B cell (primary cell): ENCODE measurements around the gene EXOC4. TPM values are rescaled to one million over a fixed set of nuclear protein-coding genes. Genes with fewer than 3 reads are reported as not detected.

Experiments used
- ATAC-seq: fragments of 200-7000 bp; cut with Tn5 transposase; one replicate; pipeline ENCODE4 v1.10.0; 2021; ENCODE audit warnings: low read depth, mild to moderate bottlenecking, moderate number of reproducible peaks, moderate library complexity
- CTCF ChIA-PET: fragments of 350-600 bp; sonication (Branson Sonifier 250); formaldehyde crosslinking; loops from one replicate; lab custom pipeline; 2021; ENCODE audit warnings: antibody characterized with exemption, inconsistent platforms; lab: Charles Lee
- POLR2A ChIA-PET: fragments of 350-600 bp; sonication (Branson Sonifier 250); formaldehyde crosslinking; loops from one replicate; lab custom pipeline; 2021; ENCODE audit warnings: antibody characterized with exemption; lab: Charles Lee
- DNase-seq: peaks from one replicate; pipeline ENCODE4 v3.0.0; 2013
- H2AFZ ChIP-seq: 2 replicates; pipeline ENCODE4 v1.6.1; 2012; ENCODE audit warnings: mild to moderate bottlenecking, low read depth, low read length; ENCODE audit not compliant: insufficient read depth, poor library complexity, severe bottlenecking
- H3K27ac ChIP-seq, 2 donors: 1 replicate in 1 of 2; 2 replicates in 1 of 2; pipeline ENCODE4 v1.5.1; 2012 to 2013; ENCODE audit warnings: low read length in 2 of 2, mild to moderate bottlenecking in 2 of 2, moderate library complexity in 1 of 2
- H3K27me3 ChIP-seq, 4 experiments: fragments of 200-600 bp in 1 of 4; sonication (generic) in 1 of 4; replicated peaks in 1 of 4; 1 replicate in 2 of 4; 2 replicates in 2 of 4; pipeline versions ENCODE4 v1.6.1 to v1.7.0; 2013 to 2016; ENCODE audit warnings: low read length in 3 of 4, mild to moderate bottlenecking in 2 of 4, mixed read lengths in 1 of 4, moderate library complexity in 1 of 4; ENCODE audit not compliant: insufficient read depth in 4 of 4, control insufficient read depth in 3 of 4; ENCODE audit errors: control extremely low read depth in 1 of 4
- H3K36me3 ChIP-seq, 2 experiments: replicated peaks in 1 of 2; 1 replicate in 1 of 2; 2 replicates in 1 of 2; pipeline versions ENCODE4 v1.6.1 to v1.7.1; 2013; ENCODE audit warnings: low read length in 1 of 2; ENCODE audit not compliant: insufficient read depth in 2 of 2, control insufficient read depth in 1 of 2; ENCODE audit errors: control extremely low read depth in 1 of 2, extremely low read depth in 1 of 2
- H3K4me1 ChIP-seq, 2 donors: fragments of 200-600 bp in 1 of 2; sonication (generic) in 1 of 2; 1 replicate in 1 of 2; 2 replicates in 1 of 2; pipeline versions ENCODE4 v1.5.1 to v1.6.1; 2013 to 2017; ENCODE audit warnings: low read length in 2 of 2; ENCODE audit not compliant: control insufficient read depth in 2 of 2, insufficient read depth in 2 of 2
- H3K4me2 ChIP-seq: replicated peaks from 2 replicates; pipeline ENCODE3; 2012; ENCODE audit warnings: mild to moderate bottlenecking, low read depth, low read length; ENCODE audit not compliant: poor library complexity, severe bottlenecking
- H3K4me3 ChIP-seq, 5 experiments: fragments of 200-600 bp in 1 of 5; sonication (generic) in 1 of 5; 1 replicate in 3 of 5; 2 replicates in 2 of 5; pipeline versions ENCODE4 v1.5.1 to v1.7.0; 2011 to 2016; ENCODE audit warnings: low read length in 4 of 5, mild to moderate bottlenecking in 4 of 5, low read depth in 2 of 5, control low read depth in 1 of 5, moderate library complexity in 1 of 5; ENCODE audit not compliant: insufficient read depth in 1 of 5; ENCODE audit errors: control extremely low read depth in 1 of 5, extremely low read depth in 1 of 5
- H3K79me2 ChIP-seq: fragments of 200-600 bp; sonication (generic); one replicate; pipeline ENCODE4 v1.6.0; 2016; ENCODE audit warnings: low read length; ENCODE audit not compliant: control insufficient read depth, insufficient read depth
- H3K9ac ChIP-seq: fragments of 200-600 bp; sonication (generic); 2 replicates; pipeline ENCODE4 v1.6.1; 2017; ENCODE audit warnings: mild to moderate bottlenecking, low read length, moderate library complexity
- H3K9me3 ChIP-seq, 3 donors: one replicate each; pipeline versions ENCODE4 v1.6.1 to v1.7.1; 2013; ENCODE audit warnings: low read length in 2 of 3; ENCODE audit not compliant: control insufficient read depth in 2 of 3, insufficient read depth in 1 of 3; ENCODE audit errors: control extremely low read depth in 1 of 3
- H4K20me1 ChIP-seq: 2 replicates; pipeline ENCODE4 v1.6.0; 2012; ENCODE audit warnings: mild to moderate bottlenecking, low read length; ENCODE audit not compliant: insufficient read depth, control insufficient read depth, poor library complexity, severe bottlenecking
- H3K27ac Mint-ChIP-seq: one replicate; pipeline ENCODE4 v1.8.0; 2021; ENCODE audit warnings: mixed read lengths
- H3K27me3 Mint-ChIP-seq: one replicate; pipeline ENCODE4 v1.8.0; 2021; ENCODE audit warnings: mixed read lengths
- H3K4me1 Mint-ChIP-seq: one replicate; pipeline ENCODE4 v1.8.0; 2021; ENCODE audit warnings: mixed read lengths
- H3K4me3 Mint-ChIP-seq: one replicate; pipeline ENCODE4 v1.8.0; 2021; ENCODE audit warnings: mixed read lengths
- H3K9me3 Mint-ChIP-seq: one replicate; pipeline ENCODE4 v1.8.0; 2022; ENCODE audit warnings: mixed read lengths; ENCODE audit not compliant: insufficient read depth
- CTCF ChIP-seq: fragments of 200-600 bp; IDR thresholded peaks from one replicate; pipeline ENCODE4 v1.8.0; 2022; ENCODE audit warnings: antibody characterized with exemption, mild to moderate bottlenecking
- EZH2 ChIP-seq: IDR thresholded peaks from 2 replicates; pipeline ENCODE4 v1.6.1; 2012; ENCODE audit warnings: borderline replicate concordance, low read depth, mild to moderate bottlenecking, moderate library complexity, low read length; ENCODE audit not compliant: insufficient read depth, poor library complexity, severe bottlenecking
- WGBS: methylation state at CpG from one replicate; pipeline ENCODE4 v1.1.5; 2013; ENCODE audit warnings: missing lambda C conversion rate; ENCODE audit not compliant: insufficient coverage; 5-methylcytosine and 5-hydroxymethylcytosine counted together
- intact Hi-C: fragments of 100-400 bp; cut with micrococcal nuclease; formaldehyde crosslinking; loops from one replicate; pipeline ENCODE4 v1.10.0; 2022
- polyA plus RNA-seq: library from polyadenylated mRNA; depleted of rRNA; stranded (reverse); fragments of >200 nt; gene quantifications from 2 replicates; pipeline ENCODE4 v1.2.3, GENCODE V29; 2012
- total RNA-seq, 2 donors: library from RNA; stranded (reverse); fragments of 120-200 nt in 1 of 2; gene quantifications; 1 replicate in 1 of 2; 2 replicates in 1 of 2; pipeline versions ENCODE4 v1.2.3 to v1.2.4, GENCODE V29; 2013 to 2022

Gene EXOC4
- total and polyA plus RNA-seq, 2 donors (not counting 1 experiment from before 2014, with no cell fraction given): 16.7 to 135 TPM

GRCh38 chr7:133703547-133703946, 450.7 kb downstream of the EXOC4 start:
- no peak overlapping the region for H3K4me3 ChIP-seq
- no peaks in the 10 kb centered on the region for H3K79me2 ChIP-seq
- H3K27ac ChIP-seq: no peak overlapping the region
- Mint-ChIP-seq H3K4me1 (no peaks in the 10 kb centered on the region), H3K9me3 (no peaks in the 10 kb centered on the region), H3K4me3 (no peak overlapping the region), H3K27ac (no peak overlapping the region), H3K27me3 (no peaks in the 10 kb centered on the region)
- H3K4me1 ChIP-seq: no peaks in the 10 kb centered on the region
- no peaks in the 10 kb centered on the region for H3K27me3 ChIP-seq
- intact Hi-C loops: no loop called here
- H3K9ac ChIP-seq: no peak overlapping the region
- no peak for TF ChIP-seq EZH2
- TF ChIP-seq CTCF: no peak
- H3K4me2 ChIP-seq: no peak overlapping the region
- ChIA-PET POLR2A (no interaction called here), CTCF (no interaction called here)
- H2AFZ ChIP-seq: no peak overlapping the region
- H4K20me1 ChIP-seq: no peaks in the 10 kb centered on the region
- DNase-seq: no peak
- ATAC-seq: no peak
- no peaks in the 10 kb centered on the region for H3K36me3 ChIP-seq
- 97% methylated on average over 3 of the region's 4 CpGs for WGBS
- no peaks in the 10 kb centered on the region for H3K9me3 ChIP-seq

GRCh38 chr7:133704453-133704852, 451.6 kb downstream of the EXOC4 start:
- POLR2A ChIA-PET: no interaction called here

More at GRCh38 chr7:133704453-133704852, 451.6 kb downstream of the EXOC4 start:
- Mint-ChIP-seq H3K4me3 (no peak overlapping the region), H3K27me3 (no peaks in the 10 kb centered on the region), H3K9me3 (no peaks in the 10 kb centered on the region), H3K4me1 (no peaks in the 10 kb centered on the region), H3K27ac (no peak overlapping the region)
- H3K4me2 ChIP-seq: no peak overlapping the region
- no peak overlapping the region for H2AFZ ChIP-seq
- CTCF ChIA-PET: no interaction called here
- no peaks in the 10 kb centered on the region for H3K36me3 ChIP-seq
- H3K9ac ChIP-seq: no peak overlapping the region
- H3K4me3 ChIP-seq: no peak overlapping the region
- ATAC-seq: no peak
- H3K9me3 ChIP-seq: no peaks in the 10 kb centered on the region
- intact Hi-C loops: no loop called here
- 100% methylated on average over 2 of the region's 2 CpGs for WGBS
- TF ChIP-seq CTCF (no peak), EZH2 (no peak)
- no peaks in the 10 kb centered on the region for H3K27me3 ChIP-seq
- H3K27ac ChIP-seq: no peak overlapping the region
- H4K20me1 ChIP-seq: no peaks in the 10 kb centered on the region
- no peaks in the 10 kb centered on the region for H3K79me2 ChIP-seq
- no peaks in the 10 kb centered on the region for H3K4me1 ChIP-seq
- DNase-seq: no peak
